Ishikawa (cell line): Measurements from ENCODE around the gene DBX1.

Experiments
- CEBPB ChIP-seq: IDR thresholded peaks from 2 replicates; pipeline ENCODE4 v1.6.1; 2012
- CREB1 ChIP-seq: IDR thresholded peaks from 2 replicates; pipeline ENCODE4 v1.6.1; 2012; ENCODE audit warnings: low read depth
- EGR1 ChIP-seq: IDR thresholded peaks from 2 replicates; pipeline ENCODE4 v1.6.1; 2012
- EP300 ChIP-seq: IDR thresholded peaks from 2 replicates; pipeline ENCODE4 v1.6.1; 2012; ENCODE audit warnings: borderline replicate concordance
- FOXM1 ChIP-seq: IDR thresholded peaks from 2 replicates; pipeline ENCODE4 v1.6.1; 2012; ENCODE audit warnings: low read depth, borderline replicate concordance
- NFIC ChIP-seq: IDR thresholded peaks from 2 replicates; pipeline ENCODE4 v1.6.1; 2012
- RAD21 ChIP-seq: IDR thresholded peaks from 2 replicates; pipeline ENCODE4 v1.6.1; 2012; ENCODE audit warnings: low read depth
- TAF1 ChIP-seq: IDR thresholded peaks from 2 replicates; pipeline ENCODE4 v1.6.1; 2012; ENCODE audit warnings: low read depth, mild to moderate bottlenecking
- TCF12 ChIP-seq: IDR thresholded peaks from 2 replicates; pipeline ENCODE4 v1.6.1; 2012; ENCODE audit warnings: low read depth
- TEAD4 ChIP-seq: IDR thresholded peaks from 2 replicates; pipeline ENCODE4 v1.6.1; 2012
- YY1 ChIP-seq: IDR thresholded peaks from 2 replicates; pipeline ENCODE4 v1.6.1; 2012; ENCODE audit warnings: low read depth
- ZBTB7A ChIP-seq: IDR thresholded peaks from 2 replicates; pipeline ENCODE4 v1.6.1; 2012; ENCODE audit warnings: low read depth
- TF ChIP-seq, protein P1 (sequence below): IDR thresholded peaks from 2 replicates; pipeline ENCODE4 v1.6.1; 2012; ENCODE audit warnings: low read depth, mild to moderate bottlenecking
- TF ChIP-seq, protein P2 (sequence below): IDR thresholded peaks from 2 replicates; pipeline ENCODE4 v1.6.1; 2012
- TF ChIP-seq, protein P3 (sequence below): IDR thresholded peaks from 2 replicates; pipeline ENCODE4 v1.6.1; 2012

The DBX1 gene

DNA sequence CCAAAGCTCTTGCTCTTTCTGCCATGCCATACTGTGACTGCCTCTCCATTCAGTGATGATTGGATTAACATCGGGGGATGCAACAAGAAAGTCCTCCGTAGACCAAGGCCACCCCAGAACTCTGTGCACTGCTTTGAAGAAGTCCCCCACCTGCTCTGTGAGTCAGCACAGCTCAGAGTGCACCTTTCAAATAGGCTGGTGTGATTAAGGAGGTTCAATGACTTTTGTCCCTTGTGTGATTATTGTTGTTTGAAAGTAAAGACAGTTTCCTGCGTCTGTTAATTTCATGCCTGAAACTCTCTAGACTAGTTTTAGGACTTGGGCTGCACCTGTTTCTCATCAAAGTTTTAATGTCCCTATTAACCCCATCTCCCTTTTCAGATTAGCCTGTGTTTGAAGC, 33.0 kb upstream of the DBX1 start:
- no peak for TF ChIP-seq CEBPB
- TF ChIP-seq, protein P1, sequence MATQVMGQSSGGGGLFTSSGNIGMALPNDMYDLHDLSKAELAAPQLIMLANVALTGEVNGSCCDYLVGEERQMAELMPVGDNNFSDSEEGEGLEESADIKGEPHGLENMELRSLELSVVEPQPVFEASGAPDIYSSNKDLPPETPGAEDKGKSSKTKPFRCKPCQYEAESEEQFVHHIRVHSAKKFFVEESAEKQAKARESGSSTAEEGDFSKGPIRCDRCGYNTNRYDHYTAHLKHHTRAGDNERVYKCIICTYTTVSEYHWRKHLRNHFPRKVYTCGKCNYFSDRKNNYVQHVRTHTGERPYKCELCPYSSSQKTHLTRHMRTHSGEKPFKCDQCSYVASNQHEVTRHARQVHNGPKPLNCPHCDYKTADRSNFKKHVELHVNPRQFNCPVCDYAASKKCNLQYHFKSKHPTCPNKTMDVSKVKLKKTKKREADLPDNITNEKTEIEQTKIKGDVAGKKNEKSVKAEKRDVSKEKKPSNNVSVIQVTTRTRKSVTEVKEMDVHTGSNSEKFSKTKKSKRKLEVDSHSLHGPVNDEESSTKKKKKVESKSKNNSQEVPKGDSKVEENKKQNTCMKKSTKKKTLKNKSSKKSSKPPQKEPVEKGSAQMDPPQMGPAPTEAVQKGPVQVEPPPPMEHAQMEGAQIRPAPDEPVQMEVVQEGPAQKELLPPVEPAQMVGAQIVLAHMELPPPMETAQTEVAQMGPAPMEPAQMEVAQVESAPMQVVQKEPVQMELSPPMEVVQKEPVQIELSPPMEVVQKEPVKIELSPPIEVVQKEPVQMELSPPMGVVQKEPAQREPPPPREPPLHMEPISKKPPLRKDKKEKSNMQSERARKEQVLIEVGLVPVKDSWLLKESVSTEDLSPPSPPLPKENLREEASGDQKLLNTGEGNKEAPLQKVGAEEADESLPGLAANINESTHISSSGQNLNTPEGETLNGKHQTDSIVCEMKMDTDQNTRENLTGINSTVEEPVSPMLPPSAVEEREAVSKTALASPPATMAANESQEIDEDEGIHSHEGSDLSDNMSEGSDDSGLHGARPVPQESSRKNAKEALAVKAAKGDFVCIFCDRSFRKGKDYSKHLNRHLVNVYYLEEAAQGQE = no peak
- no peak for TF ChIP-seq TAF1
- no peak for TF ChIP-seq CREB1
- TF ChIP-seq NFIC = no peak
- TF ChIP-seq, protein P2, sequence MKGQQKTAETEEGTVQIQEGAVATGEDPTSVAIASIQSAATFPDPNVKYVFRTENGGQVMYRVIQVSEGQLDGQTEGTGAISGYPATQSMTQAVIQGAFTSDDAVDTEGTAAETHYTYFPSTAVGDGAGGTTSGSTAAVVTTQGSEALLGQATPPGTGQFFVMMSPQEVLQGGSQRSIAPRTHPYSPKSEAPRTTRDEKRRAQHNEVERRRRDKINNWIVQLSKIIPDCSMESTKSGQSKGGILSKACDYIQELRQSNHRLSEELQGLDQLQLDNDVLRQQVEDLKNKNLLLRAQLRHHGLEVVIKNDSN = no peak
- TF ChIP-seq ZBTB7A = no peak
- TF ChIP-seq, protein P3, sequence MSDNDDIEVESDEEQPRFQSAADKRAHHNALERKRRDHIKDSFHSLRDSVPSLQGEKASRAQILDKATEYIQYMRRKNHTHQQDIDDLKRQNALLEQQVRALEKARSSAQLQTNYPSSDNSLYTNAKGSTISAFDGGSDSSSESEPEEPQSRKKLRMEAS = no peak
- TF ChIP-seq EGR1 = no peak
- TF ChIP-seq EP300 = no peak
- no peak for TF ChIP-seq FOXM1
- no peak for TF ChIP-seq TEAD4
- TF ChIP-seq TCF12 = no peak
- TF ChIP-seq RAD21 = no peak
- TF ChIP-seq YY1 = no peak

DNA sequence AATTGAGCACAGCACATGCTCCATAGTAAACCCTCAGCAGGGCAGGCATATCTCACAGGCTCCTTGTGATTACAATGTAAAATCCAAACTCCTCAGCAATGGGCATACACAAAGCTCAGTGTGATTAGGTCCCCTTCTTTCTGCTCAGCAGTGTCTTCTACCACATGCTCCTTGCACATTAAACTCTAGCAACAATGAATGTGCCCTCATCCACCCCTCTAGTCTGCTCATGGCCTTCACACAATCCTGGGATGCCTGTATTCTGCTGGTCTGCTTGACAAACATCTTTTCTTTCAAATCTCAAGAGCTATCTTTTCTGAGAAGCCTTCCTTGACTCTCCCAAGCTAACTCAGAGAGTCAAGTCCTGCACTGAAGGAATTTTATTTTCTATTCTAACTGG, 32.4 kb upstream of the DBX1 start:
- TF ChIP-seq NFIC (no peak), ZBTB7A (no peak), TEAD4 (no peak), EP300 (no peak), FOXM1 (no peak), RAD21 (no peak), CREB1 (no peak), TAF1 (no peak), CEBPB (no peak), YY1 (no peak), TCF12 (no peak), EGR1 (no peak)
- TF ChIP-seq, protein P3 = no peak
- TF ChIP-seq, protein P2 = no peak
- TF ChIP-seq, protein P1 = no peak

DNA sequence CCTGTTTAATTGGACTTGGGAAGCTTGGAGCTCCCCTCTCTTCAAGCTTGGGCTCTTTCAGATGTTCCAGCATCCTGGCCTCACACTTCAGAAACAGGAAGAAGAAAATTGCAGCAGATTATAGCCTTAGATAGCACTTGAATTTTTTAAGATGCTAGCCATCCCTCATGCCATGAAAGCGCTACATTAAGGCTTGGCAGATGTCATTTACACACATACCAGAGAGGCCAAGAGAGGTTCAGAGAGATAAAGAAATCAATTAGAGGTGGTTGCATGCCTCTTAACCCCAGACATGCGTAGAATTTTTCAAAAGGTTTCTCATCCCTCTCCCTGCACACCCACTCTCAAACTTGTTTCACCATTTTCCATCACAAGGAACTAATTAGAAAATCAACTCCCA, 31.9 kb upstream of the DBX1 start:
- TF ChIP-seq EP300 (no peak), NFIC (no peak), FOXM1 (no peak), EGR1 (no peak), TCF12 (no peak), ZBTB7A (no peak), TEAD4 (no peak), RAD21 (no peak)
- TF ChIP-seq, protein P1 = no peak

DNA sequence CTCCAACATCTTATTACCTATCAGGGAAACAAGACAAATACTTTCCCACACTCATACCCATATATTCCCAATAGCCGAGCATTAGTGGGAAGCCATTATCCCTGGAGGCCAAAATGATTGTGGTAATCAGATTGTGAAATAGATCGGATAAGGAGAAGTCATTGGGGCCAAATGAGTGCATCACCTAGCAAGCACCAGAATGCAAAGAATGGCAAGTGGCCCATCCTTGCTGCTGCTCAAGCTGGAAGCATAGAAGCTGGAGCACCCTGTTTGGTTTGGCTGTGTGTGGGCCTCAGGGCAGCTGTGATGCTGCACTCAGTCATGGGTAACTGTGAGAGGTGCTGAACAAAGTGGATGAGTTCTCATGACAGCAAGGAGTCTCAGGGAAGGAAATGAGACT, 18.7 kb upstream of the DBX1 start:
- no peak for TF ChIP-seq FOXM1
- no peak for TF ChIP-seq NFIC
- TF ChIP-seq, protein P2 = no peak
- no peak for TF ChIP-seq TAF1
- TF ChIP-seq EP300 = no peak
- no peak for TF ChIP-seq EGR1
- TF ChIP-seq TEAD4 = no peak
- TF ChIP-seq, protein P1 = no peak
- no peak for TF ChIP-seq TCF12
- TF ChIP-seq, protein P3 = no peak
- TF ChIP-seq RAD21 = no peak
- TF ChIP-seq CEBPB = no peak
- TF ChIP-seq YY1 = no peak
- no peak for TF ChIP-seq ZBTB7A
- no peak for TF ChIP-seq CREB1
